ENCODE results near the gene CDH23. TPM values are rescaled to one million over a fixed set of nuclear protein-coding genes. Genes with fewer than 3 reads are reported as not detected.
A peak's percentile ranks its signal among the peaks of the same experiment; 100 is the strongest.

Gene CDH23
- total and polyA plus RNA-seq, 2 donors (not counting 1 experiment from before 2014, with no cell fraction given) = 0.37 to 0.89 TPM

DNA sequence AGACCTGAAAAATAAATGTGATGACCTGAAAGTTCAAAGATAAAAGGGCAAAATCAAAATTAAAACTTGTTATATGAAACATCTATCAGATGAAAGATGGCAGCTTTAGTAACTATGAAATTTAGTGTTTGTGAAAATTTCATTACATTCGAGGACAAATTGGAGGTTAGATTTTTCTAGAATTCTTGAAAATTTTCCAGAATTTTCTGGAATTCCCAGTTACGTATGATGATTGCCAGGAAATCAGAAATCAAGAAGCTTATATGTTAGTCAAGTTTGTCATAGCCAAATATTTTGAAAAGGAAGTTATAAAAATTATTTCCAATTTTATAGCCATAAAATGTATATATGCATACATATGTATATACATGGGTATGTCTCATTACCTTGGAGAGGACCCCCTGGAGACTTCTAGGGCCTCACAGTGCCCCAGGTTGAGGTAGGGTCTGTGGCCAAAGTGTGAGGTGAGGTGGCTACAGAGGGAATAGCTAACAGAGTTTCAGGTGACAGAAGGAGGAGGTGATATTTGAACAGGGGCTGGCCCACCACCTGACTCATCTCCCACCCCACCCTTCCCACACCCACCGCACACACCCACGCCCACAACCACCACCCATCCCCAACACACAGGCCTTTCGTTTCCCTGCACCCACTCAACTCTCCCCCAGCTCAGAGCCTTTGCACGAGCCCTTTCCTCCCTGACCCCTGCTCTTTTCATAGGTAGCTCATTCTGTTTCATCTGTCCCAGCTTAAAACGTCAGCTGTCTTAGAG, 301.4 kb downstream of the CDH23 start:
- no peak for ATAC-seq (ENCODE audit: low read depth)
- H3K9ac ChIP-seq (ENCODE audit: low read length) = no peak overlapping the region
- no peak for DNase-seq
- peaks cover 39 to 55% of the 10 kb centered on the region in 2 donors for H3K4me1 ChIP-seq (ENCODE audit: control insufficient read depth in 2 of 2, insufficient read depth in 2 of 2, low read length in 2 of 2)
- 74% methylated on average over 6 of the region's 7 CpGs for WGBS (ENCODE audit: insufficient coverage)
- H3K27ac Mint-ChIP-seq = peak overlapping the region; percentile 56
- no peaks in the 10 kb centered on the region for H3K36me3 ChIP-seq (replicated peaks in 1 of 2; ENCODE audit: control extremely low read depth in 1 of 2, control insufficient read depth in 1 of 2, extremely low read depth in 1 of 2, insufficient read depth in 2 of 2, low read length in 1 of 2)
- H3K4me3 Mint-ChIP-seq = no peak overlapping the region
- intact Hi-C loops (cut with micrococcal nuclease) = loop anchor here (10.0 kb wide), 2 partner anchors 53 to 1553 kb away; partner anchors contain the start of gene TYSND1
- no peaks in the 10 kb centered on the region for H4K20me1 ChIP-seq (ENCODE audit: control insufficient read depth, insufficient read depth, low read length, poor library complexity, severe bottlenecking)
- peaks cover 0 to 6% (median 0%) of the 10 kb centered on the region in 3 donors for H3K9me3 ChIP-seq (ENCODE audit: control extremely low read depth in 1 of 3, control insufficient read depth in 2 of 3, insufficient read depth in 1 of 3, low read length in 2 of 3)
- no peak overlapping the region for H3K4me2 ChIP-seq (replicated peaks; ENCODE audit: low read depth, low read length, poor library complexity, severe bottlenecking)
- H3K27ac ChIP-seq (ENCODE audit: low read length in 2 of 2) = no peak overlapping the region
- no peak overlapping the region for H2AFZ ChIP-seq (ENCODE audit: insufficient read depth, low read depth, low read length, poor library complexity, severe bottlenecking)
- no peak for TF ChIP-seq EZH2 (IDR thresholded peaks at IDR 0.05; ENCODE audit: borderline replicate concordance, insufficient read depth, low read depth, low read length, poor library complexity, severe bottlenecking)
- TF ChIP-seq, protein P1, sequence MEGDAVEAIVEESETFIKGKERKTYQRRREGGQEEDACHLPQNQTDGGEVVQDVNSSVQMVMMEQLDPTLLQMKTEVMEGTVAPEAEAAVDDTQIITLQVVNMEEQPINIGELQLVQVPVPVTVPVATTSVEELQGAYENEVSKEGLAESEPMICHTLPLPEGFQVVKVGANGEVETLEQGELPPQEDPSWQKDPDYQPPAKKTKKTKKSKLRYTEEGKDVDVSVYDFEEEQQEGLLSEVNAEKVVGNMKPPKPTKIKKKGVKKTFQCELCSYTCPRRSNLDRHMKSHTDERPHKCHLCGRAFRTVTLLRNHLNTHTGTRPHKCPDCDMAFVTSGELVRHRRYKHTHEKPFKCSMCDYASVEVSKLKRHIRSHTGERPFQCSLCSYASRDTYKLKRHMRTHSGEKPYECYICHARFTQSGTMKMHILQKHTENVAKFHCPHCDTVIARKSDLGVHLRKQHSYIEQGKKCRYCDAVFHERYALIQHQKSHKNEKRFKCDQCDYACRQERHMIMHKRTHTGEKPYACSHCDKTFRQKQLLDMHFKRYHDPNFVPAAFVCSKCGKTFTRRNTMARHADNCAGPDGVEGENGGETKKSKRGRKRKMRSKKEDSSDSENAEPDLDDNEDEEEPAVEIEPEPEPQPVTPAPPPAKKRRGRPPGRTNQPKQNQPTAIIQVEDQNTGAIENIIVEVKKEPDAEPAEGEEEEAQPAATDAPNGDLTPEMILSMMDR (IDR thresholded peaks at IDR 0.05) = no peak
- H3K27me3 ChIP-seq (replicated peaks in 1 of 4; ENCODE audit: control extremely low read depth in 1 of 4, control insufficient read depth in 3 of 4, insufficient read depth in 4 of 4, low read length in 3 of 4) = peaks cover 0 to 9% (median 0%) of the 10 kb centered on the region in 4 experiments
- no peaks in the 10 kb centered on the region for H3K27me3 Mint-ChIP-seq
- CTCF ChIA-PET = interaction anchor here (0.6 to 11.1 kb wide), 26 partner anchors 13 to 399 kb away, joined by 3 to 199 read pairs (median 6); partner anchors contain the start of genes SLC29A3 and VSIR
- H3K79me2 ChIP-seq (ENCODE audit: control insufficient read depth, insufficient read depth, low read length) = no peaks in the 10 kb centered on the region
- no peaks in the 10 kb centered on the region for H3K9me3 Mint-ChIP-seq (ENCODE audit: insufficient read depth)
- POLR2A ChIA-PET = interaction anchor here (2.3 kb wide), 1 partner anchor 379 kb away, joined by 5 read pairs; the partner anchor contains the start of gene SLC29A3
- no peak overlapping the region for H3K4me3 ChIP-seq (ENCODE audit: control extremely low read depth in 1 of 5, extremely low read depth in 1 of 5, insufficient read depth in 1 of 5, low read depth in 2 of 5, low read length in 4 of 5)
- peaks cover 52% of the 10 kb centered on the region for H3K4me1 Mint-ChIP-seq

DNA sequence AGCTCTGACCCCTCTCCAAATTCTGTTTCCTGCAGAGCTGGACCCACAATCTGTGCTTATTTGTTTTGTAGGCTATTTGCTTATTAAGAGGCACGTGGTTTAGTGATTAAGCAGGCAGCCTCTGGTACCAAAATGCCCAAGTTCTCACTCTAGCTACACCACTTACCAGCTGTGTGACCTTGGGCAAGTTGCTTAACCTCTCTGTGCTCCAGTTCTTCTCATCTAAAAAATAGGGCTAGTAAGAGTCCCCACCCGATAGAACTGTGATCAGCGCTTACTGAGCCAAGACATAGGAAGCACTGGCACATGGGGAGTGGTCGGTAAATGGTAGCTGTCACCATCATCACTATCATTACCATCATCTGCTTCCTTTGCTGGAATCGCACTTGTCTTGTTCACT, 302.0 kb downstream of the CDH23 start:
- H3K9me3 Mint-ChIP-seq (ENCODE audit: insufficient read depth) = no peaks in the 10 kb centered on the region

More for the DNA sequence above, 302.0 kb downstream of the CDH23 start:
- Histone ChIP-seq H3K4me2 (replicated peaks; ENCODE audit: low read depth, low read length, poor library complexity, severe bottlenecking) (no peak overlapping the region), H3K27me3 (replicated peaks in 1 of 4; ENCODE audit: control extremely low read depth in 1 of 4, control insufficient read depth in 3 of 4, insufficient read depth in 4 of 4, low read length in 3 of 4) (peaks cover 0 to 9% (median 0%) of the 10 kb centered on the region in 4 experiments), H3K27ac (ENCODE audit: low read length in 2 of 2) (no peak overlapping the region), H3K4me1 (ENCODE audit: control insufficient read depth in 2 of 2, insufficient read depth in 2 of 2, low read length in 2 of 2) (peaks cover 35 to 50% of the 10 kb centered on the region in 2 donors), H2AFZ (ENCODE audit: insufficient read depth, low read depth, low read length, poor library complexity, severe bottlenecking) (no peak overlapping the region), H3K79me2 (ENCODE audit: control insufficient read depth, insufficient read depth, low read length) (no peaks in the 10 kb centered on the region), H3K36me3 (replicated peaks in 1 of 2; ENCODE audit: control extremely low read depth in 1 of 2, control insufficient read depth in 1 of 2, extremely low read depth in 1 of 2, insufficient read depth in 2 of 2, low read length in 1 of 2) (no peaks in the 10 kb centered on the region), H4K20me1 (ENCODE audit: control insufficient read depth, insufficient read depth, low read length, poor library complexity, severe bottlenecking) (no peaks in the 10 kb centered on the region), H3K9me3 (ENCODE audit: control extremely low read depth in 1 of 3, control insufficient read depth in 2 of 3, insufficient read depth in 1 of 3, low read length in 2 of 3) (peaks cover 0 to 6% (median 0%) of the 10 kb centered on the region in 3 donors), H3K4me3 (ENCODE audit: control extremely low read depth in 1 of 5, extremely low read depth in 1 of 5, insufficient read depth in 1 of 5, low read depth in 2 of 5, low read length in 4 of 5) (no peak overlapping the region), H3K9ac (ENCODE audit: low read length) (no peak overlapping the region)
- ATAC-seq (ENCODE audit: low read depth) = no peak
- H3K27ac Mint-ChIP-seq = peak overlapping the region; percentile 3
- H3K27me3 Mint-ChIP-seq = no peaks in the 10 kb centered on the region
- ChIA-PET CTCF (interaction anchor here (0.6 to 11.1 kb wide), 14 partner anchors 12 to 399 kb away, joined by 3 to 199 read pairs (median 8); partner anchors contain the start of genes SLC29A3 and VSIR), POLR2A (interaction anchor here (2.3 kb wide), 1 partner anchor 379 kb away, joined by 5 read pairs; the partner anchor contains the start of gene SLC29A3)
- whole genome bisulfite sequencing (ENCODE audit: insufficient coverage) = 83% methylated on average over 2 of the region's 5 CpGs
- no peak overlapping the region for H3K4me3 Mint-ChIP-seq
- peaks cover 46% of the 10 kb centered on the region for H3K4me1 Mint-ChIP-seq
- no peak for TF ChIP-seq EZH2 (IDR thresholded peaks at IDR 0.05; ENCODE audit: borderline replicate concordance, insufficient read depth, low read depth, low read length, poor library complexity, severe bottlenecking)
- TF ChIP-seq, protein P1 (IDR thresholded peaks at IDR 0.05) = no peak
- no peak for DNase-seq
- intact Hi-C loops (cut with micrococcal nuclease) = loop anchor here (10.0 kb wide), 2 partner anchors 54 to 1554 kb away; partner anchors contain the start of gene TYSND1
